OCI-LY7 (cell line): Measurements from ENCODE around the gene RASSF5.

Source experiments
- EZH2phosphoT487 ChIP-seq: fragments of 200-600 bp; sonication (generic); IDR thresholded peaks from 2 replicates; pipeline ENCODE4 v1.6.1; 2018; ENCODE audit warnings: low read depth, borderline replicate concordance, mild to moderate bottlenecking, mixed run types, antibody characterized with exemption, low read length, moderate library complexity, mixed read lengths
- TF ChIP-seq, protein P1 (sequence below): fragments of 200-600 bp; sonication (generic); conservative IDR thresholded peaks from 2 replicates; pipeline ENCODE4 v1.5.1; 2014; ENCODE audit warnings: mild to moderate bottlenecking, antibody characterized with exemption, low read length, moderate library complexity, mixed read lengths

- TF ChIP-seq, protein P1, sequence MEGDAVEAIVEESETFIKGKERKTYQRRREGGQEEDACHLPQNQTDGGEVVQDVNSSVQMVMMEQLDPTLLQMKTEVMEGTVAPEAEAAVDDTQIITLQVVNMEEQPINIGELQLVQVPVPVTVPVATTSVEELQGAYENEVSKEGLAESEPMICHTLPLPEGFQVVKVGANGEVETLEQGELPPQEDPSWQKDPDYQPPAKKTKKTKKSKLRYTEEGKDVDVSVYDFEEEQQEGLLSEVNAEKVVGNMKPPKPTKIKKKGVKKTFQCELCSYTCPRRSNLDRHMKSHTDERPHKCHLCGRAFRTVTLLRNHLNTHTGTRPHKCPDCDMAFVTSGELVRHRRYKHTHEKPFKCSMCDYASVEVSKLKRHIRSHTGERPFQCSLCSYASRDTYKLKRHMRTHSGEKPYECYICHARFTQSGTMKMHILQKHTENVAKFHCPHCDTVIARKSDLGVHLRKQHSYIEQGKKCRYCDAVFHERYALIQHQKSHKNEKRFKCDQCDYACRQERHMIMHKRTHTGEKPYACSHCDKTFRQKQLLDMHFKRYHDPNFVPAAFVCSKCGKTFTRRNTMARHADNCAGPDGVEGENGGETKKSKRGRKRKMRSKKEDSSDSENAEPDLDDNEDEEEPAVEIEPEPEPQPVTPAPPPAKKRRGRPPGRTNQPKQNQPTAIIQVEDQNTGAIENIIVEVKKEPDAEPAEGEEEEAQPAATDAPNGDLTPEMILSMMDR, result no peak
- TF ChIP-seq EZH2phosphoT487, result no peak
These were observed 27.1 kb upstream of the RASSF5 start for GRCh38 chr1:206480211-206480610.
